Peyer's patch (tissue), 4 donors: ENCODE data around the gene PPP1R1B. TPM values are rescaled to one million over a fixed set of nuclear protein-coding genes. Genes with fewer than 3 reads are reported as not detected.

ENCODE experiments used
- DNase-seq, 3 donors: peaks; one replicate each; pipeline ENCODE4 v3.0.0-alpha.2; 2017 to 2019
- H3K27ac ChIP-seq, 4 donors: fragments of 200-600 bp; sonication (generic); one replicate each; pipeline ENCODE4 v1.5.1; 2016 to 2019
- H3K27me3 ChIP-seq, 2 donors: fragments of 200-600 bp; sonication (generic); one replicate each; pipeline ENCODE4 v1.5.1; 2019
- H3K36me3 ChIP-seq, 3 donors: fragments of 200-600 bp; sonication (generic); one replicate each; pipeline ENCODE4 v1.5.1; 2016 to 2019
- H3K4me1 ChIP-seq, 4 donors: fragments of 200-600 bp; sonication (generic); one replicate each; pipeline ENCODE4 v1.5.1; 2016 to 2019
- H3K4me3 ChIP-seq, 4 donors: fragments of 200-600 bp; sonication (generic); 1 replicate in 3 of 4; 2 replicates in 1 of 4; pipeline ENCODE4 v1.5.1; 2016 to 2019; ENCODE audit warnings: mild to moderate bottlenecking in 1 of 4
- H3K9me3 ChIP-seq, 4 donors: fragments of 200-600 bp; sonication (generic); one replicate each; pipeline ENCODE4 v1.5.1; 2016 to 2019; ENCODE audit warnings: mild to moderate bottlenecking in 1 of 4
- POLR2A ChIP-seq, 2 donors: fragments of 450-650 bp; IDR thresholded peaks; one replicate each; pipeline ENCODE4 v1.5.1; 2017; ENCODE audit warnings: antibody characterized with exemption in 2 of 2, mild to moderate bottlenecking in 2 of 2, moderate library complexity in 2 of 2
- total RNA-seq, 4 donors: library from RNA; depleted of rRNA; stranded (reverse); fragments of >200 nt; gene quantifications; one replicate each; pipeline ENCODE4 v1.1.0, GENCODE V29; 2016
- TF ChIP-seq, protein P1 (sequence below), 6 experiments: fragments of 450-650 bp in 4 of 6; fragments of 200-600 bp in 2 of 6; sonication (generic) in 1 of 6; IDR thresholded peaks; one replicate each; pipeline ENCODE4 v1.5.1; 2017 to 2019; ENCODE audit warnings: antibody characterized with exemption in 6 of 6, mild to moderate bottlenecking in 3 of 6, moderate library complexity in 1 of 6

The PPP1R1B gene
- total RNA-seq, 4 donors from 2014 or later, result 71.8 to 161 (median 125) TPM

DNA sequence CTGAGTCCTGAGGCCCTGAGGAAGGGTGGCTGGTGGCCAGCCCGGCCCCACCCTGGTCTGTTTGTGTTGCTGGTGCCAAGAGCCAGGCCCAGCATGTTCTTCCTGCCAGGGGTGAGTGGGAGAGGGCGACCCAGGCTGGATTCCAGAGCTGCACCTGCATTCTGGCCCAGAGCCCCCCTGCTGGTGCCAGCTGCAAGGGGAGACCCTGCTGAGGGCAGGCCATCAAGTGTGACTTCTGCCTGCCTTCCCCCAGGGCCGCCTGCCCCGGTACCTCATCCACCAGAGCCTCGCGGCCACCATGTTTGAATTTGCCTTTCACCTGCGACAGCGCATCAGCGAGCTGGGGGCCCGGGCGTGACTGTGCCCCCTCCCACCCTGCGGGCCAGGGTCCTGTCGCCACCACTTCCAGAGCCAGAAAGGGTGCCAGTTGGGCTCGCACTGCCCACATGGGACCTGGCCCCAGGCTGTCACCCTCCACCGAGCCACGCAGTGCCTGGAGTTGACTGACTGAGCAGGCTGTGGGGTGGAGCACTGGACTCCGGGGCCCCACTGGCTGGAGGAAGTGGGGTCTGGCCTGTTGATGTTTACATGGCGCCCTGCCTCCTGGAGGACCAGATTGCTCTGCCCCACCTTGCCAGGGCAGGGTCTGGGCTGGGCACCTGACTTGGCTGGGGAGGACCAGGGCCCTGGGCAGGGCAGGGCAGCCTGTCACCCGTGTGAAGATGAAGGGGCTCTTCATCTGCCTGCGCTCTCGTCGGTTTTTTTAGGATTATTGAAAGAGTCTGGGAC is 36.0 kb downstream of the PPP1R1B start:
- no peak overlapping the region for H3K4me3 ChIP-seq
- DNase-seq, result peak in 1 of 3 donors; percentile 55
- H3K36me3 ChIP-seq, result peaks cover 0 to 47% (median 0%) of the 10 kb centered on the region in 3 donors
- TF ChIP-seq, protein P1, sequence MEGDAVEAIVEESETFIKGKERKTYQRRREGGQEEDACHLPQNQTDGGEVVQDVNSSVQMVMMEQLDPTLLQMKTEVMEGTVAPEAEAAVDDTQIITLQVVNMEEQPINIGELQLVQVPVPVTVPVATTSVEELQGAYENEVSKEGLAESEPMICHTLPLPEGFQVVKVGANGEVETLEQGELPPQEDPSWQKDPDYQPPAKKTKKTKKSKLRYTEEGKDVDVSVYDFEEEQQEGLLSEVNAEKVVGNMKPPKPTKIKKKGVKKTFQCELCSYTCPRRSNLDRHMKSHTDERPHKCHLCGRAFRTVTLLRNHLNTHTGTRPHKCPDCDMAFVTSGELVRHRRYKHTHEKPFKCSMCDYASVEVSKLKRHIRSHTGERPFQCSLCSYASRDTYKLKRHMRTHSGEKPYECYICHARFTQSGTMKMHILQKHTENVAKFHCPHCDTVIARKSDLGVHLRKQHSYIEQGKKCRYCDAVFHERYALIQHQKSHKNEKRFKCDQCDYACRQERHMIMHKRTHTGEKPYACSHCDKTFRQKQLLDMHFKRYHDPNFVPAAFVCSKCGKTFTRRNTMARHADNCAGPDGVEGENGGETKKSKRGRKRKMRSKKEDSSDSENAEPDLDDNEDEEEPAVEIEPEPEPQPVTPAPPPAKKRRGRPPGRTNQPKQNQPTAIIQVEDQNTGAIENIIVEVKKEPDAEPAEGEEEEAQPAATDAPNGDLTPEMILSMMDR (IDR thresholded peaks at IDR 0.05), result no peak
- TF ChIP-seq POLR2A (IDR thresholded peaks at IDR 0.05), result no peak
- H3K27me3 ChIP-seq, result peaks cover 0 to 5% of the 10 kb centered on the region in 2 donors
- H3K27ac ChIP-seq, result peak overlapping the region in 2 of 4 donors; percentile 15 to 41
- no peaks in the 10 kb centered on the region for H3K9me3 ChIP-seq
- H3K4me1 ChIP-seq, result peaks cover 7 to 52% (median 10%) of the 10 kb centered on the region in 4 donors

DNA sequence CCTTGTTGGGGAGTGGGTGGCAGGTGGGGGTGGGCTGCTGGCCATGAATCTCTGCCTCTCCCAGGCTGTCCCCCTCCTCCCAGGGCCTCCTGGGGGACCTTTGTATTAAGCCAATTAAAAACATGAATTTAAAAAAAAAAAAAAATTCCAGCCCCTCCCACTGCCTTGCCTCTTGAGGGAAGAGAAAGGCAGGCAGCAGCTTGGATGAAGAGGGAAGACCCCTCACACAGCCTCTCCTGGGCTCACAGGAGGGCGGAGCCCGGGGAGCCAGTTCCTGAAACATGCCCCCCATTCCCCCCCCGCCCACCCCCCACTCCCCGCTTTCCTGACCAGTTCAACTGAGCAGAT is 36.6 kb downstream of the PPP1R1B start:
- peaks cover 0 to 6% of the 10 kb centered on the region in 2 donors for H3K27me3 ChIP-seq
- H3K9me3 ChIP-seq, result no peaks in the 10 kb centered on the region
- DNase-seq, result no peak
- H3K4me3 ChIP-seq, result no peak overlapping the region
- H3K36me3 ChIP-seq, result peaks cover 0 to 42% (median 0%) of the 10 kb centered on the region in 3 donors
- H3K27ac ChIP-seq, result peak overlapping the region in 2 of 4 donors; percentile 15 to 66
- TF ChIP-seq, protein P1 (IDR thresholded peaks at IDR 0.05), result no peak
- no peak for TF ChIP-seq POLR2A (IDR thresholded peaks at IDR 0.05)
- peaks cover 11 to 57% (median 13%) of the 10 kb centered on the region in 4 donors for H3K4me1 ChIP-seq

DNA sequence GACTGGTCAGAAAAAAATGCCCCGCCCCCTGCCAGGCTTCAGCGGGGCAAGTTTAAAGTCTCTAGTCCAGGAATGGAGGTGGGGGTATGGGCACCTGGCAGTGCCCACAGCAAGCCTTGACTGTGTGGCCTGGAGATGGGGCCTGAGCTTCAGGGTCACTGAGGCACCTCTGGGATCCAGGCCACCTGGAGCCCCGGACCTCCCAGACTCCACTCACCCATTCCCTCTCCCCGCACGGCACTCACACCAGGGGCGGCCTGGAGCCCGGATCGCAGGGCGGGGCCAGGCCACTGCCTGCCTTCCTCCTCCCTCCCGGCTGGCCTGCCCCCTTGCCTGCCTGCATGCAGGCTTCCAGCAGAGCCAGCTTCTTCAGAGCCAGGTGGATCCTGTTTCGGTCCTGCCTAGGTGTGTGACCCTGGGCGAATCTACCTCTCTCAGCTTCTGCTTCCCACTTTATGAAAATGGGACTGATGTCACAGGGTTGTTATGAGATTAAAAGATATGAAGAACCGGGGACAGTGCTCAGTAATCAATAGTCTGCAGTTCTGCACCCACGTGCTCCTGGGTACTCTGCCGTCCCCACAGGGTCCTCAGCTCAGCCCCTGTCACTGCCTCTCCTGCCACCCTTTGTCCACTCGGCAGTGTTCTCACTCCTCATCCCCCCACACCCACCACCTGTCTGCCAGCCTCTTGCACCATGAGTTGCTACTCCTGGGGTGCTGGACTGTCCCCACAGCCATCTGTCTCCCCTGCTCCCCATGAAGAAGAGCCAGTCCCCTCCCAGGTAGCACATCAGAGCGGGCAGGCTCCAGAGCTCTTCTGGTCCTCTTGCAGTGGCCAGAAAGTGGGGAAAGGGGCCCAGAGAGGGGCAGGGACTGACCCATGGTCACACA is 37.2 kb downstream of the PPP1R1B start:
- TF ChIP-seq, protein P1 (IDR thresholded peaks at IDR 0.05), result peak in 1 of 6 experiments; percentile 3
- TF ChIP-seq POLR2A (IDR thresholded peaks at IDR 0.05), result no peak
- H3K4me1 ChIP-seq, result peaks cover 11 to 63% (median 15%) of the 10 kb centered on the region in 4 donors
- H3K9me3 ChIP-seq, result no peaks in the 10 kb centered on the region
- peaks cover 0 to 36% (median 0%) of the 10 kb centered on the region in 3 donors for H3K36me3 ChIP-seq
- peak in 2 of 3 donors; percentile 74 to 78 for DNase-seq
- peak overlapping the region in 2 of 4 donors; percentile 15 to 66 for H3K27ac ChIP-seq
- peak overlapping the region in 1 of 4 donors; percentile 2 for H3K4me3 ChIP-seq
- H3K27me3 ChIP-seq, result peaks cover 0 to 6% of the 10 kb centered on the region in 2 donors

DNA sequence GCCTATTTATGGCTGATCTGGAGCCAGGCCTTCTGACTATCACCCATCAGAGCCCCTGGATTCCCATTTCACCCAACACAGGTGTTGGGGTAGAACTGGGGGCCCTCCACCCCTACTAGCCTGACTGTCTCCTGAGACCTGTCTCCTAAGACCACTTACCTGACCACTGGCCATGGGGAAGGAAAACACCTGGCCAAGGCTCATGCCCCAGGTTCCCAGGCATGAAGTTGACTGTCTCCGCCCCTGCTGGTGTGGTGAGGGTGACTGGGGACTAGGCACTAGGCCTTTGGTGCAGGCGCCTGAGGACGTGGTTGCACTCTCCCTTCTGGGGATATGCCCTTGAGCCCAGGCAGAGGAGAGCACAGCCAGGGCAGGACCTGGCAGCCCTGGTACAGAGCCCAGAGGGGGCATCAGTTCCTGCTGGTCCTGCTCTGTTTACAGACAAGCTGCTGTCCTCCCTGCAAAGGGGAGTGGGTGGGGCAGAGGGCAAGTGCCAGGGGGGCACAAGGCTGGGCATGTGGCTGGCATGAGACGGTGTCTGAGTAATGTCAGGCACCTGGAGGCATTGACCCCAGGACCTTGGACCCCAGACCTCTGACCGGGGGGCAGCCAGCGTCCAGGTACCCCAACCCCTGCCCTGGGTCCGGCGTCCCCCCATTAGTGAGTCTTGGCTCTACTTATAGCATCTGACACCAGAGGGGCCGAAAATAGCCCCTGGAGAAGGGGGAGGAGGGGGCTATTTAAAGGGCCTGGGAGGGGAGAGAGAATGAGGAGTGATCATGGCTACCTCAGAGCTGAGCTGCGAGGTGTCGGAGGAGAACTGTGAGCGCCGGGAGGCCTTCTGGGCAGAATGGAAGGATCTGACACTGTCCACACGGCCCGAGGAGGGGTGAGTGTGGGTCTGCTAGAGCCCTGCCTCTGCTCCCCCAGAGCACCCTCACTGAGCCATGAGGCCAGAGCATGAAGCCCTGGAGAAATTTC is 38.1 kb downstream of the PPP1R1B start, which contains the start of gene TCAP:
Gene TCAP, plus strand, starts transcription at position 769 of the 981 bp plus-strand sequence. Its CDS starts 11 bp downstream, at position 780.
- peaks cover 0 to 6% of the 10 kb centered on the region in 2 donors for H3K27me3 ChIP-seq
- H3K36me3 ChIP-seq, result peaks cover 0 to 26% (median 0%) of the 10 kb centered on the region in 3 donors
- H3K27ac ChIP-seq, result peak within 1 kb of the TSS in 1 of 4 donors; percentile 66
- DNase-seq, result no peak
- H3K4me3 ChIP-seq, result no peak within 1 kb of the TSS
- TF ChIP-seq, protein P1 (IDR thresholded peaks at IDR 0.05), result no peak
- no peak for TF ChIP-seq POLR2A (IDR thresholded peaks at IDR 0.05)
- peaks cover 11 to 63% (median 15%) of the 10 kb centered on the region in 4 donors for H3K4me1 ChIP-seq
- H3K9me3 ChIP-seq, result no peaks in the 10 kb centered on the region
